ENCODE results near the gene KCTD8. TPM values are rescaled to one million over a fixed set of nuclear protein-coding genes. Genes with fewer than 3 reads are reported as not detected.

Gene KCTD8
- total RNA-seq, 1 experiment from 2014 or later, result not detected

DNA sequence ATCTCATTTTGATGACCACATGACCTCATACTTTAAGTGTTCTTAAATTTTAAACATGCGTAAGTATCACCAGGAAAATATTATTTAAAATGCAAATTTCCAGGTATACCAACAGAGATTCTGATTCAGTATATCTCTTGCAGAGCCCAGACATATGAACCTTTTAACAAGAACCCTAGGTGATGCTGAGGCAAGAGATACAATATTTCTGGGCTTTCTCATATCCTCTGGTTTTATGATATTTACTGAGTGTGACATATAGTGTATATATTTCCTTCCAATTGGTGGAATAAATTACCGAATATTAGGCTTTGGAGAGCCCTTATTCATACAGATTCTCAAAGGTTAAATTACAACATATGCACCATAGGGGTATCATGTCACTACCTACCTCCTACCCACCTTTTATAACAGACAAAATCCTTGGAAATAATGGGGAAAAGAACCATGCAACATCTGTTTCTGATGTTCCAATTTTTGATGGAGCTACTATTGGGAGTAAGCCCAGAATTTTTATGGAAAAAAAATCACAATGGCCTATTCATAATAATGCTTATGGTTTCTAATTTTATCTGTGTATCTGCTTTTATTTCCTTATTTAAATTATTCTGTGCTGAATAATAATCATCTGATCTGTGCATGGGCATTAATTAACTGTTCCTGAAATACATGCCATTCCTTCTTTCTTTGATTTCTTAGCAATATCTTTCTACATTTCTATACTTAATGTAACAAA, 27.1 kb downstream of the KCTD8 start:
- Histone ChIP-seq H3K4me3 (replicated peaks in 1 of 2; ENCODE audit: low read depth in 1 of 2, low read length in 2 of 2) (no peak overlapping the region), H3K9me2 (ENCODE audit: insufficient read depth) (no peaks in the 10 kb centered on the region), H3K79me2 (ENCODE audit: insufficient read depth, low read length) (no peaks in the 10 kb centered on the region), H2AFZ (ENCODE audit: low read depth, low read length, poor library complexity, severe bottlenecking) (no peak overlapping the region), H3K4me2 (ENCODE audit: low read length) (no peak overlapping the region), H3K4me1 (ENCODE audit: control insufficient read depth in 1 of 2, insufficient read depth in 2 of 2, low read length in 2 of 2) (no peaks in the 10 kb centered on the region), H4K20me1 (ENCODE audit: insufficient read depth) (no peaks in the 10 kb centered on the region), H3K9me3 (ENCODE audit: control insufficient read depth in 1 of 2, insufficient read depth in 1 of 2, low read depth in 1 of 2, low read length in 2 of 2) (peaks cover 7 to 10% of the 10 kb centered on the region in 2 experiments; a peak in 2 of 4 replicates), H3K27me3 (ENCODE audit: insufficient read depth, low read length) (no peaks in the 10 kb centered on the region), H3K27ac (ENCODE audit: low read depth, low read length) (no peak overlapping the region), H3K36me3 (ENCODE audit: control insufficient read depth in 1 of 2, insufficient read depth in 2 of 2, low read length in 2 of 2) (no peaks in the 10 kb centered on the region), H3K9ac (ENCODE audit: low read length) (no peak overlapping the region)
- intact Hi-C loops (cut with micrococcal nuclease), result no loop called here
- TF ChIP-seq, protein P1, sequence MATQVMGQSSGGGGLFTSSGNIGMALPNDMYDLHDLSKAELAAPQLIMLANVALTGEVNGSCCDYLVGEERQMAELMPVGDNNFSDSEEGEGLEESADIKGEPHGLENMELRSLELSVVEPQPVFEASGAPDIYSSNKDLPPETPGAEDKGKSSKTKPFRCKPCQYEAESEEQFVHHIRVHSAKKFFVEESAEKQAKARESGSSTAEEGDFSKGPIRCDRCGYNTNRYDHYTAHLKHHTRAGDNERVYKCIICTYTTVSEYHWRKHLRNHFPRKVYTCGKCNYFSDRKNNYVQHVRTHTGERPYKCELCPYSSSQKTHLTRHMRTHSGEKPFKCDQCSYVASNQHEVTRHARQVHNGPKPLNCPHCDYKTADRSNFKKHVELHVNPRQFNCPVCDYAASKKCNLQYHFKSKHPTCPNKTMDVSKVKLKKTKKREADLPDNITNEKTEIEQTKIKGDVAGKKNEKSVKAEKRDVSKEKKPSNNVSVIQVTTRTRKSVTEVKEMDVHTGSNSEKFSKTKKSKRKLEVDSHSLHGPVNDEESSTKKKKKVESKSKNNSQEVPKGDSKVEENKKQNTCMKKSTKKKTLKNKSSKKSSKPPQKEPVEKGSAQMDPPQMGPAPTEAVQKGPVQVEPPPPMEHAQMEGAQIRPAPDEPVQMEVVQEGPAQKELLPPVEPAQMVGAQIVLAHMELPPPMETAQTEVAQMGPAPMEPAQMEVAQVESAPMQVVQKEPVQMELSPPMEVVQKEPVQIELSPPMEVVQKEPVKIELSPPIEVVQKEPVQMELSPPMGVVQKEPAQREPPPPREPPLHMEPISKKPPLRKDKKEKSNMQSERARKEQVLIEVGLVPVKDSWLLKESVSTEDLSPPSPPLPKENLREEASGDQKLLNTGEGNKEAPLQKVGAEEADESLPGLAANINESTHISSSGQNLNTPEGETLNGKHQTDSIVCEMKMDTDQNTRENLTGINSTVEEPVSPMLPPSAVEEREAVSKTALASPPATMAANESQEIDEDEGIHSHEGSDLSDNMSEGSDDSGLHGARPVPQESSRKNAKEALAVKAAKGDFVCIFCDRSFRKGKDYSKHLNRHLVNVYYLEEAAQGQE (IDR thresholded peaks at IDR 0.05; ENCODE audit: low read depth), result no peak
- TF ChIP-seq CEBPB (IDR thresholded peaks at IDR 0.05; ENCODE audit: low read depth) (no peak), SRF (IDR thresholded peaks at IDR 0.05; ENCODE audit: low read depth) (no peak), YY1 (IDR thresholded peaks at IDR 0.05; ENCODE audit: extremely low read depth, insufficient replicate concordance, low read depth, low read length) (no peak), ZNF274 (IDR thresholded peaks at IDR 0.05; ENCODE audit: low read depth, low read length) (no peak), CBX3 (IDR thresholded peaks at IDR 0.05; ENCODE audit: low read depth) (no peak), ZFX (IDR thresholded peaks at IDR 0.05) (no peak), SP1 (IDR thresholded peaks at IDR 0.05; ENCODE audit: low read depth) (no peak), POLR2A (IDR thresholded peaks at IDR 0.05; ENCODE audit: borderline replicate concordance, extremely low read depth, insufficient read depth, insufficient read length) (no peak), EGR1 (IDR thresholded peaks at IDR 0.05; ENCODE audit: low read depth) (no peak), SIN3A (IDR thresholded peaks at IDR 0.05; ENCODE audit: low read depth) (no peak)
- TF ChIP-seq, protein P2, sequence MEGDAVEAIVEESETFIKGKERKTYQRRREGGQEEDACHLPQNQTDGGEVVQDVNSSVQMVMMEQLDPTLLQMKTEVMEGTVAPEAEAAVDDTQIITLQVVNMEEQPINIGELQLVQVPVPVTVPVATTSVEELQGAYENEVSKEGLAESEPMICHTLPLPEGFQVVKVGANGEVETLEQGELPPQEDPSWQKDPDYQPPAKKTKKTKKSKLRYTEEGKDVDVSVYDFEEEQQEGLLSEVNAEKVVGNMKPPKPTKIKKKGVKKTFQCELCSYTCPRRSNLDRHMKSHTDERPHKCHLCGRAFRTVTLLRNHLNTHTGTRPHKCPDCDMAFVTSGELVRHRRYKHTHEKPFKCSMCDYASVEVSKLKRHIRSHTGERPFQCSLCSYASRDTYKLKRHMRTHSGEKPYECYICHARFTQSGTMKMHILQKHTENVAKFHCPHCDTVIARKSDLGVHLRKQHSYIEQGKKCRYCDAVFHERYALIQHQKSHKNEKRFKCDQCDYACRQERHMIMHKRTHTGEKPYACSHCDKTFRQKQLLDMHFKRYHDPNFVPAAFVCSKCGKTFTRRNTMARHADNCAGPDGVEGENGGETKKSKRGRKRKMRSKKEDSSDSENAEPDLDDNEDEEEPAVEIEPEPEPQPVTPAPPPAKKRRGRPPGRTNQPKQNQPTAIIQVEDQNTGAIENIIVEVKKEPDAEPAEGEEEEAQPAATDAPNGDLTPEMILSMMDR (IDR thresholded peaks at IDR 0.05 in 2 of 3, conservative IDR thresholded peaks at IDR 0.05 in 1 of 3; ENCODE audit: borderline replicate concordance in 1 of 3, insufficient read depth in 1 of 3, low read depth in 2 of 3, low read length in 2 of 3), result no peak
- no TSS peak for BruUV-seq (replicated peaks)
- ChIA-PET RAD21 (ENCODE audit: low non-redundant PET in 1 of 2, low total read pairs in 2 of 2, uncharacterized antibody in 2 of 2, unreplicated experiment in 2 of 2) (no interaction called here), POLR2A (no interaction called here), CTCF (no interaction called here)
- ATAC-seq (no peak), DNase-seq (ENCODE audit: low read depth, low spot score) (no peak)

Data from HCT116 (cell line).